NCI-H146 treated with DMSO at 0.1 percent for 48 hours (cell line): ENCODE results near the gene SHC2.
A peak's percentile ranks its signal among the peaks of the same experiment; 100 is the strongest.
"Not testable (repeated sequence)": the region's sequence is repeated elsewhere in the genome, so short reads cannot be mapped to it uniquely, and the experiment has no call there.

Experiments used
- DNase-seq: peaks from one replicate; lab custom pipeline; 2025; ENCODE audit not compliant: unreplicated experiment; lab: John Stamatoyannopoulos, UW

The SHC2 gene

GRCh38 chr19:470701-471100, 9.9 kb upstream of the SHC2 start:
- no peak for DNase-seq

DNA sequence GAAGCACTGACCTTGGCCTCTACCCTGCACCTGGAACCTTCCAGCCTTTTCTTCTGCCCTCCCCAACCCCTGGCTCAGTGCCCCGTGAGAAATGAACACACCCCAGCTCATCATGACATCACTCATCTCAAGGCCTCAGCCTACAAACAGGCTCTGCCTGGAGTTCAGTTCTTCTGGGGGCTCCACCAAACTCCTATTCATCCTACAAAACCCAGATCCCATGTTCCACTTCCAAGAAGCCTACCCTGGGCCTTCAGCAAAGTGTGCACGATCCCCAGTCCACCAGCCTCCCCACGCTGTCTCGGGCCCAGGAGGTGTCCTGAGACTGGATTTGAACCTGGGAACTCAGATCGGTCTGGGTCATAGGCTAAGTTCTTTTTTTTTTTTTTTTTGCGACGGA, 9.0 kb upstream of the SHC2 start:
- DNase-seq = no peak

GRCh38 chr19:468587-469256, 7.9 kb upstream of the SHC2 start:
- no peak for DNase-seq

- no peak for DNase-seq
Measured at GRCh38 chr19:467554-467953, 6.7 kb upstream of the SHC2 start.

DNA sequence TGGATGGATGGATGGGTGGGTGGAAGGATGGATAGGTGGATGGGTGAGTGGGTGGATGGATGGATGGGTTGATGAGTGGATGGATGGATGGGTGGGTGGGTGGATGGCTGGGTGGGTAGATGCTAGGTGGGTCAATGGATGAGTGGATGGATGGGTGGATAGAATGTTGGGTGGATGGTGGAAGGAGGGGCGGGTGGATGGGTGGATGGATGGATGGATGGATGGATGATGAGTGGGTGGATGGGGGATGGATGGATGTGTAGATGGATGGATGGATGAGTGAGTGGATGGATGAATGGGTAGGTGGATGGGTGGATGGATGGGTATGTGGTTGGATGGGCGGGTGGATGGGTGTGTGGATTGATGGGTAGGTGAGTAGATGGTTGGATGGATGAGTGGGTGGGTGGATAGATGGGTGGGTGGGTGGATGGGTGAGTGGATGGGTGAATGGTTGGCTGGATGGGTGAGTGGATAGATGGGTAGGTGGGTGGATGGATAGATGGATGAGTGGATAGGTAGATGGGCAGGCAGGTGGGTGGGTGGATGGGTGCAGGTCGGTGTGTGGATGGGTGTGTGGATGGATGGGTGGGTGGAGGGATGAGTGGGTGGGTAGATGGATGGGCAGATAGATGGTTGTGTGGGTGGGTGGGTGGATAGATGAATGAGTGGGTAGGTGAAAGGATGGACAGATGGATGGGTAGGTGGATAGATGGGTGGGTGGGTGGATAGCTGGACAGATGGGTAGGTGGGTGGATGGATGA, 4.4 kb upstream of the SHC2 start:
- no peak for DNase-seq

GRCh38 chr19:464208-464545, 3.3 kb upstream of the SHC2 start:
- no peak for DNase-seq

DNA sequence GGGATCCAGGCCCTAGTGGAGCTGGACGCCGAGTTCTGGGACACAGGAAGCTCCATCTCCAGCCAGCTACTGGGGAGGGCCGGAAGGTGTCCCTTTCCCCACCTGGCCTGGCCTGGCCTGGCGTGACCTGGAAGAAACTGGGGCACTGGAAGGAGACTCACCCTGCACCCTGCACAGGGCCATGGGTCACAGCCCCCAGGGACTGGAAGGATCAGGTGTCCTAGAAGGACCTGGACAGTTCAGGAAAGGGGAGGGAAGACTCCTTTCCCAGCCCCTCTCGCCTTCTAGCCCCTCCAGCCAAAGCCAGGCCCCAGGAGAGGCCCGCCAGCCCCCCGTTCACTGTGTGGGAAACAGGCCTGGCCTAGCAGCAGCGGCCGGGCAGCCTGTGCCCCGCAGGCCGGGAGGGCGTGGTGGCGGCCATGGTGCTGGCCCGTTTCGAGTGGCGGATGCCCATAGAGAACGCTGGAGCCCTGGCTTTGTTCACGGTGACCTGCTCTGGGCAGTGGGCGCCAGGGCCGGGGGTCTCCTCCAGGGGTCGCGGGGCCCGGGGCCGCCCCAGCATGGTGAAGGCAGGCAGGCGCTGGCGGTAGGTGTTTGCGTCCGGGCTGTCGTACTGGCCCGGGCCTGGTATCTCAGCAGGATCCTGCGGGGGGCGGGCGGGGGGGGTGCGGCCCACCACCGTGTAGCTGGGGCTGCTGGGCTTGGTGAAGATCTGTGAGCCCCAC, 2.8 kb upstream of the SHC2 start:
- DNase-seq = no peak

DNA sequence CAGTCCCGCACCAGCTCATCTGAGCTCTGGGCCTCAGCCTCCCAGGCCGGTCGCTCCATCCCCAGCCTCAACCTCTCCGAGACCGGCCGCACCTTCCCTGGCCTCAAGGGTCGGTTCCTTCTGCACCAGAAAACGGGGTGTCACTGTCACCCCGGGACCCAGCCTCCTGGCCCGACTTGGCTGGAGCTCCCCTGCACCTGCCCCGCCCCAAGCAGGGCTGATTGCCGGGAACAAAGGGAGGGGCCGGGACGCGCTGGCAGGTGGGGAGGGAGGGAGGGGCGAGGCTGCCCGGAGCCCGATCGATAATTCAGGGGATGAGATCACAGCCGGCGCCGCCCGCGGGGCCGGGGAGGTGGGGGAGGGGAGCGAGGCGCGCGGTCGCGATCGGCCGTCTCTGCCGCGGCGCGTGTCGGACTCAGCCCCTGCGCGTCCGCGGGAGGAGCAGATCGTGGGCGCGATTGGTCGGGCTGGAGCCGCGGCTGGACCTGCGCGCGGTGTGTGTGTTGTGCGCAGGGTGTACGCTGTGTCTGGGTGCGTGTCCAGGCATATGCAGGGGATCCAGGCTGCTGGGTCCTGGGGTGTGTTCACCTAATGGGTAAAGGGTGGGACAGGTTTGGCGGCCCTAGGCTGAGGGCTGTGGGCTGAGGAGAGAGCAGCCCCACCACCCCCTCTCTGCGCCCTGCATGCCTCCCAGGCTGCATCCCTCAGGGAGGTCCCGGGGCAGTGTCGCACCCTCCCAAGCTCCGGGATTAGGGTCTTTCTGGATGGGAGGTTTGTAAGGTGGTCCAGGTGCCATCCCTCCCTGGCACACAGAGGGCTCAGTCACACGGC, 1.1 kb upstream of the SHC2 start:
- DNase-seq = peak; percentile 39

GRCh38 chr19:459724-460511, 915 bp downstream of the SHC2 start:
- peak; percentile 33 for DNase-seq

DNA sequence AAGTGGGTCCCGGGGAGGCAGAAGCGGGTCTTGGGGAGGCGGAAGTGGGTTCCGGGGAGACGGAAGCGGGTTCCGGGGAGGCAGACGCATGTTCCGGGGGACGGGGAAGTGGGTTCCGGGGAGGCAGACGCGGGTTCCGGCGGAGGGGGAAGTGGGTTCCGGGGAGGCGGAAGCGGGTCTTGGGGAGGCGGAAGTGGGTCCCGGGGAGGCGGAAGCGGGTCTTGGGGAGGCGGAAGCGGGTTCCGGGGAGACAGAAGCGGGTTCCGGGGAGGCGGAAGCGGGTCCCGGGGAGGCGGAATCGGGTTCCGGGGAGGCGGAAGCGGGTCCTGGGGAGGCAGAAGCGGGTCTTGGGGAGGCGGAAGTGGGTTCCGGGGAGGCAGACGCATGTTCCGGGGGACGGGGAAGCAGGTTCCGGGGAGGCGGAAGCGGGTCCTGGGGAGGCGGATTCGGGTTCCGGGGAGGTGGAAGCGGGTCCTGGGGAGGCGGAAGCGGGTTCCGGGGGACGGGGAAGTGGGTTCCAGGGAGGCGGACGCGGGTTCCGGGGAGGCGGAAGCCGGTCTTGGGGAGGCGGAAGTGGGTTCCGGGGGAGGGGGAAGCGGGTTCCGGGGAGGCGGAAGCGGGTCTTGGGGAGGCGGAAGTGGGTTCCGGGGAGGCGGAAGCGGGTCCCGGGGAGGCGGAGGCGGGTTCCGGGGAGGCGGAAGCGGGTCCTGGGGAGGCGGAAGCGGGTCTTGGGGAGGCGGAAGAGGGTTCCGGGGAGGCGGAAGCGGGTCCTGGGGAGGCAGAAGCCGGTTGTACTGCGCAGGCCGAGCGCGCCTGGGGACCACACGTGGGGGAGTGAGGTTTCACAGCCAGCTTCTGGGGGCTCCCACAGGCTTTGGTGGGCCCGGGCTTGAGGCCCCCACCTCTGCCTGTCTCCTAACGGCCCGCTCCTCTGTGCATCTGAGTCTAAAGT, 2.5 kb downstream of the SHC2 start:
- no peak for DNase-seq

- no peak for DNase-seq
Measured at GRCh38 chr19:457636-458035, 3.2 kb downstream of the SHC2 start.

DNA sequence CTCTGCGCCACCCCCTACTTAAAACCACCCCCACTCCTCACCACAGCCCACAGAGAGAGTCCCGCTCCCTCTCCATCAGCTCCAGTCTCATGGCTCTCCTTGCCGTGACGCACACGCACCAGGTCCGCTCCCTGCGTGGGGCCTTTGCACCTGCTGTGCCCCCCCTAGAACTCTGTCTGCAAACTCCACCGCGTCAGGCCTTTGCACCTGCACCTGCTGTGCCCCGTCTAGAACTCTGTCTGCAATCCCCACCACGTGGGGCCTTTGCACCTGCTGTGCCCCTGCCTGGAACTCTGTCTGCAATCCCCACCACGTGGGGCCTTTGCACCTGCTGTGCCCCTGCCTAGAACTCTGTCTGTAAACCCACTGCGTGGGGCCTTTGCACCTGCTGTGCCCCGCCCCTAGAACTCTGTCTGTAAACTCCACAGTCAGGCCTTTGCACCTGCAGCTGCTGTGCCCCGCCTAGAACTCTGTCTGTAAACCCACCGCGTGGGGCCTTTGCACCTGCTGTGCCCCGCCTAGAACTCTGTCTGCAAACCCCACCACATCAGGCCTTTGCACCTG, 4.2 kb downstream of the SHC2 start:
- DNase-seq = no peak

GRCh38 chr19:455851-456546, 4.8 kb downstream of the SHC2 start:
- DNase-seq = no peak

DNA sequence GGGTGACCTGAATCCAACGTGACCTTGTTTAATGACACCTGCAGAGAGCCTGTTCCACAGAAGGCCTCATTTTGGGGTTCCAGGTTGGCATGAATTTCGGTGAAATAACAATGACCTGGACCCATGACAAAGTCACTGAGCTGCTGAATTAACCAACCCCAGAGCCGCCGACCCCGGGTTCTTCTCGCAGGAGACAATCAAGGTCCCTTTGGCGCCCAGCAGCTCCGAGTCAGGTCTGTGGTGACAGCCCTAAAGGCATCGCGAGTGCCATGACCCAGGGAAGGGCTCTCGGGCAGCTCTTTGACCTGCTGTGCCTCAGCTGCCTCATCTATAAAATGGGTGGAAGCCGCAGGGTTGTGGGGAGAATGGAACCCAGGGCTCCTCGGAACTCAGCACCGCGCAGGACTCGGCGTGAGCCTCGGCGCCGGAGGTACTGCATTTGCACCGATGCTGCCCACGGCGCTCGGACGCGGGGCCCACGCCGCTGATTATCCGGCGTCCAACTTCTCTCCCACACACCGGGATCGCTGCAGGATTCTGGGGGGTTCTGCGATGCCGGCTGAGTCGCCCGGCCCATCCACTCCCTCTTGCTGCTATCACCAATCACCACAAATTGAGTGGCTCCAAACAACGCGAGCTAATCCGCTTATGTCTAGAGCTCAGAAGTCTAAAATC, 5.7 kb downstream of the SHC2 start:
- DNase-seq = no peak

- DNase-seq = no peak
Measured at GRCh38 chr19:453606-454005, 7.2 kb downstream of the SHC2 start.

DNA sequence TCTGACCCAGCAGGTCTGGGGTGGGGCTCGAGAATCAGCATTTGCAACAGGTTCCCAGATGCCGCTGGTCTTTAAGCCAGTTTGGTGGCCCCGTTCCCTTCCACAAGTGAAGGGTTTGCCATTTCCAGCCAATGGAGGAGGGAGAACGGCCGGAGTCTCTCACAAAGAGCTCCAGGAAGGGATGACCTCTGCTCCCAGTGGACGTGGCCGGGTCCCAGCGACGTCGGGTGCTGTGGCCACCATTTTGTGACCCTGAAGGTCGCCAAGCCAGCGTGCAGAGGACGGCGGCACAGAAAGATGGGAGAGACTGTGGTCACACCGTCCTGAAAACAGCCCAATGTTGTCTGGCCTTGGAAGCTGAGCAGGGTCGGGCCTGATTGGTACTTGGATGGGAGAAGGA, 8.0 kb downstream of the SHC2 start:
- no peak for DNase-seq

GRCh38 chr19:450912-451481, 9.8 kb downstream of the SHC2 start:
- not testable (repeated sequence) for DNase-seq

DNA sequence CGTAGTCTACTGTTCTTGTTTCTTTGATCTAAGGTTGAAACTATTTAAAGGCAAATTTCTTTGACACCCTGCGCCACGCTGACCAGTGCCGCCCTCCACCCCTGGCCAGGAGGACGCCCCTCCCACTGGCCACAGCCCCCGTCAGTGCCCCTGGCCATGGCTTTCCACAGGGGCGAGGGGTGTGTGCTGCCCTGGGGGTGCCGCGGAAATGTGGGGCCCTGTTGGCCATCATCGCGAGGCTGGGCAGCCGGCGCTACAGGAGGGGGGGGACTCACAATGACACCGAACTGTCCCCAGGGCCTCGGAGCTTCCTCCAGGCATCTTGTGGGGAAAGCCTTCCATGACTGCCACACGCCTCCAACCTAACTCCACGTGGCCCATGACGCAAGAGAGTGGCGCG, 10.9 kb downstream of the SHC2 start:
- no peak for DNase-seq
